ENCODE data around the gene GBA2.

DNA sequence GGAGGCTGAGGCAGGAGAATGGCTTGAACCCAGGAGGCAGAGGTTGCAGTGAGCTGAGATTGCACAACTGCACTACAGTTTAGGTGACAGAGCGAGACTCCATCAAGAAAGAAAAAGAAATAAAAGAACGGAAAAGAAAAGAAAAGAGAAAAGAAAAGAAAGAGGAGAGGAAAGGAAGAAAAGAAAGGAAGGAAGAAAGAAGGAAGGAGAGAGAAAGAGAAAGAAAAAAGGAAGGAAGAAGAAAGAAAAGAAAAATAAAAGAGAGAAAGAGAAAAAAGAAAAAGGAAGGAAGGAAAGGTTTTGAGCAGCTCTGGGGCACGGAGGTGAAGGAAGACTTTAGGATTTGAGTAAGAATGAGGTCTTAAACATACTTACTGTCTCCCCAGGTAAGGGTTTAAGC, 35.5 kb downstream of the GBA2 start:
- TF ChIP-seq, protein P1, sequence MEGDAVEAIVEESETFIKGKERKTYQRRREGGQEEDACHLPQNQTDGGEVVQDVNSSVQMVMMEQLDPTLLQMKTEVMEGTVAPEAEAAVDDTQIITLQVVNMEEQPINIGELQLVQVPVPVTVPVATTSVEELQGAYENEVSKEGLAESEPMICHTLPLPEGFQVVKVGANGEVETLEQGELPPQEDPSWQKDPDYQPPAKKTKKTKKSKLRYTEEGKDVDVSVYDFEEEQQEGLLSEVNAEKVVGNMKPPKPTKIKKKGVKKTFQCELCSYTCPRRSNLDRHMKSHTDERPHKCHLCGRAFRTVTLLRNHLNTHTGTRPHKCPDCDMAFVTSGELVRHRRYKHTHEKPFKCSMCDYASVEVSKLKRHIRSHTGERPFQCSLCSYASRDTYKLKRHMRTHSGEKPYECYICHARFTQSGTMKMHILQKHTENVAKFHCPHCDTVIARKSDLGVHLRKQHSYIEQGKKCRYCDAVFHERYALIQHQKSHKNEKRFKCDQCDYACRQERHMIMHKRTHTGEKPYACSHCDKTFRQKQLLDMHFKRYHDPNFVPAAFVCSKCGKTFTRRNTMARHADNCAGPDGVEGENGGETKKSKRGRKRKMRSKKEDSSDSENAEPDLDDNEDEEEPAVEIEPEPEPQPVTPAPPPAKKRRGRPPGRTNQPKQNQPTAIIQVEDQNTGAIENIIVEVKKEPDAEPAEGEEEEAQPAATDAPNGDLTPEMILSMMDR (IDR thresholded peaks at IDR 0.05): no peak
- TF ChIP-seq POLR2A (IDR thresholded peaks at IDR 0.05): no peak
